GM18526 (cell line): ENCODE measurements around the gene CBLN2.

ENCODE experiments used
- POLR2A ChIP-seq: IDR thresholded peaks from 3 replicates; pipeline ENCODE4 v1.6.1; 2011; ENCODE audit not compliant: insufficient read length; ENCODE audit errors: extremely low read depth

The CBLN2 gene

DNA sequence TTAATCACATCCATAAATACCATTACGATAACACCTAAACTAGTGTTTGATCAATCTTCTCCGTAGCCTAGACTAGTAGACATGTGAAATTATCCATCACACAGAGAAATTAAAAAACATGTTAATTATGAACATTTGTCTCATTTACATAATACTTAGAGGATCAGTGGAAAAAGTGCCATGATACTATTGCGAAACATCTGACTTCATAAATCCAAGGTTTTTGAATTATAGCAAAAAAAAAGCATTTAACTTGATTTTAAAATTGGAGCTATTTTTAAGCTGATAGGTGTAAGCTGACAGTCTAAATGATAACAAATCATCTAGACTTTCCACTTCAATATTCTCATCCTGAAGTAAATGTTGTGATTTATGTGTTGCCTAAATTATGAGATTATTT is 51.6 kb downstream of the CBLN2 start:
- no peak for TF ChIP-seq POLR2A
